Myocyte (in vitro differentiated cells): ENCODE results near the gene RREB1. TPM values are rescaled to one million over a fixed set of nuclear protein-coding genes. Genes with fewer than 3 reads are reported as not detected.

Experiments used
- DNase-seq: peaks from one replicate; pipeline ENCODE4 v3.0.0-alpha.2; 2012; ENCODE audit warnings: low read depth
- total RNA-seq: library from RNA; depleted of rRNA; stranded (reverse); fragments of >200 nt; gene quantifications from 2 replicates; pipeline ENCODE4 v1.2.3, GENCODE V29; 2014

Gene RREB1
- total RNA-seq, 1 donor from 2014 or later, result 19.6 TPM

DNA sequence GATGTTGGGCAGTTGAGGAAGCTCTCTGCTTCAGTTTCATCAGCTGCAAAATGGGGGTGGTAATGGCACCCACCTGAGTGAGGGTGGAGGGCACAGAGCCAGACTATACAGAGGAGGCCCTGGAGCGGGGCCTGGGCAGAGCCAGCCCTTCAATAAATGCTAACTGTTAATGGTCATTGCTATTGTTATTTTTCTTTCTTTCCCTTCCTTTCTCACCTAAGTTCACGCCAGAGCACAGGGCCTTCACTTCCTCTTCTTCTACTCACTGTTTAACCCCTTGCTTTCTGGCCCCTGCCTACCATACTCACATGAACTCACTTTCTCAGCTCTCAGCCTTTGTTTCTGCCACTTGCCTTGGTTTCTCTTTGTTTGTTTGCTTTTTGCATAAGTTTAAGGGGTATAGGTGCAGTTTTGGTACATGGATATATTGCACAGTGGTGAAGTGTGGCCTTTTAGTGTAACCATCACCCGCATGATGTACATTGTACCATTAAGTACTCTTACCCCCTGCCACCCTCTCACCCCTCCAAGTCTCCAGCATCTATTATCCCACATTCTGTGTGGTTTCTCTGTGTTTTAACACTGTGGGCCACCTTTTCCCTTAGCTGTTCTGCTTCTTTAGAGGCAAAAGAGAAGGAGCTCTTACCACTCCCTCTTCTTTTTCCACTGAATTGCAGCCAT, 7.5 kb upstream of the RREB1 start:
- no peak for DNase-seq

DNA sequence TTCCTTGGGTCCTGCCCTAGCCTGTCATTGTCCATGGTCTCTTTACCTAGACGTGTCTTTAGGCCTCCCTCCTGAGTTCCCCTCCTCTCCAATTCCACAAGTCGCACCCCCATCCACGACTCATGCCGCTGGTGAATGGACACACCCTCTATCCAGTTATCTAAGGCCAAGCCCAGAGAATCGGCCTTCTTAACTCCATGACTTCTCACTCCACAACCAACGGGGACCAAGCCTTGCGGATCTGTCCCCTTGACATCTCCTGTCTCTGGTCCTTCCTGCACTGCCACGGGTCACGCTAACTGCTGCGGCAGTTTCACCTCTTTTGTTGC, 7.0 kb upstream of the RREB1 start:
- no peak for DNase-seq

DNA sequence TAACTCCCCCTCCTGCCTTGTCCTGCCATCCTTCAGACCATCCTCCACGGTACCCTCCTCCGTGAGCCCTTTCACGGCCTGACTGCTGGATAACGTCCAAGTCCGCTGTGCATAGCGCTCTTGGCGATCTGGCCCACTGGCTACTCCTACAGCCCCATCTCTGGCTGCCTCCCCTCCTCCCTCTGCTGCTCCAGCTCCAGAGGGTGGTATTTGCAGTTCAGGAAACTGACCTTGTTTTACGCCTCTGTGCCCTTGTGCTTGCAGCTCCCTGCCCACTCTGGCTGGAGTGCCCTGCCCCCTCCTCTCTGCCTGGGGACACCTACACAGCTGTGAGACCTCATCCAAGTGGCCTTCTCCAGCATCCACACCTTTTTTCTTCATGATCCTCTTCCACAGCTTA, 6.5 kb upstream of the RREB1 start:
- DNase-seq, result no peak

DNA sequence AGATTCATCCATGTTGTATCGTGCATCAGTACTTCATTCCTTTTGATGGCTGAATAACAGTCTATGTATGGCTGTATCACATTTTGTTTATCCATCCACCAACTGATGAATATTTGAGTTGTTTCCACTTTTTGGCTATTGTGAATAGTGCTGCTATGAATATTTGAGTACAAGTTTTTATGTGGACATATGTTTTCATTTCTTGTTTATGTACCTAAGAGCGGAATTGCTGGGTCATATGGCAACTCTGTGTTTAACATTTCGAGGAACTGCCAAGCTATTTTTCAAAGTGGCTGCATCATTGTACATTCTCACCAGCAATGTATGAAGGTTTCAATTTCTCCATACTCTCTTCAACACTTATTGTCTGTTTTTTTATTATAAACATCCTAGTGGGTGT, 3.0 kb upstream of the RREB1 start:
- DNase-seq, result no peak

DNA sequence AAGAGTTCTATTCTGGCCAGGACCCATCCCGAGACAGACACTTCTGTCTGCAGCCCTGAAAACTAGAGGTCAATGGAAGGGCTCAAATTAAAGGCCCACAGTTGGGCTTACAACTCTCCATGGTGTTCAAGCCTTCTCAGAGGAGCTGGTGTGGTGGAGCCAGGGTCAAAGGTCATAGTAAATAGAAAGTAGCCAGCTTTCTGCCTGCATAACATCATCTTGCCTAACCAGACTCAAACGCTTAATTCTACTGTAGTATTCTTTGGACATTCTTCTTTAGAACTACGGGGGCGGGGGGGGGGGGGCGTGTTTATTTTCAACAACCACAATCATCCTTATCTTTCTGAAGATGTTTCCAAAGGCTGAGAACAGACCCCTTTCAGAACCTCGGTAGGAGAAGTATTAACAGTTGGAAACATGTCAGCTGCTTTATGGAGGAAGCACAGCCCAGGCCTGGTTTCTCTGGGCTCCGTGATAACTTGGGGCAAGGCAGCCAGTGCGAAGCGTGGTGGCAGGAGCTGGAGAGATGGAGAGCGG, 1.5 kb upstream of the RREB1 start:
- DNase-seq, result no peak

DNA sequence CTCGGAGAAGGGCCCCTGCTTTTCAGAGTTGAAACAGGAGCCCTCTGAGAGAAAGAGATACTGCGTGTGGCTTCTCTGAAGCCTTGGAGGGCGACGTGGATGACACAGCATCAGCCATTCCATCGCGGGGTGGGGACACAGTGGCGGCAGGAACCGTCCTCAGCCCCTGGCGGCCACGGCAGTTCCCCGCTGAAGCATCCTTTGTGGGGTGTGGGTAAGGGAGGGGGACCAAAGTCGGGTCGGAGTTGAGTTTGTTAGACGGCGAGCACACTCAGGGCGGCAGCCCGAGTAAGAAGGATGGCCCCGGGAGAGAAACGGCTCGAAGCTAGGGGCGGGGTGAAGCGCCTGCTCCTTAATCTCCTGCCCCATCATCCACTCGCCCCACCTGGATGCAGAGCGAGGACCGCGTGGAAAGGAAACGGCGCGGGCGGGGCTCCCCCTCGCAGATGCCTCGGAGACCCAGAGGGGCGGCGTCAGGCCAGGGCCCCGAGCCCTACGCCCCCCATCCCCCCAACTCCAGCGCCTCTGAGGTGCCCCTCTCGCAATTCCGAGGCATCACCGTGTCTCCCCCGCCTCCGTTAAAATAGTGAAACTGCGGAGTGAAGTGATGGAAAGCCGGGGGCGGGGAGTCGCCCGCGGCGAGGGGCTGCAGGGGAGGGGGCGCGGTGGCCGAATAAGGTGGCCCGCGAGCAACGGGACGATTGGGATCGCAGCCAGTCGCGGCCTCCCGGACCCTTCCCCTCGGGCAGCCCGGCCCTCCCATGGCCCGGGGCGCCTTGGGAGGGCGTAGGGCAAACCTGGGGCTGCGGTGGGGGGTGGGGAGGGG, 796 bp upstream of the RREB1 start:
- no peak for DNase-seq

DNA sequence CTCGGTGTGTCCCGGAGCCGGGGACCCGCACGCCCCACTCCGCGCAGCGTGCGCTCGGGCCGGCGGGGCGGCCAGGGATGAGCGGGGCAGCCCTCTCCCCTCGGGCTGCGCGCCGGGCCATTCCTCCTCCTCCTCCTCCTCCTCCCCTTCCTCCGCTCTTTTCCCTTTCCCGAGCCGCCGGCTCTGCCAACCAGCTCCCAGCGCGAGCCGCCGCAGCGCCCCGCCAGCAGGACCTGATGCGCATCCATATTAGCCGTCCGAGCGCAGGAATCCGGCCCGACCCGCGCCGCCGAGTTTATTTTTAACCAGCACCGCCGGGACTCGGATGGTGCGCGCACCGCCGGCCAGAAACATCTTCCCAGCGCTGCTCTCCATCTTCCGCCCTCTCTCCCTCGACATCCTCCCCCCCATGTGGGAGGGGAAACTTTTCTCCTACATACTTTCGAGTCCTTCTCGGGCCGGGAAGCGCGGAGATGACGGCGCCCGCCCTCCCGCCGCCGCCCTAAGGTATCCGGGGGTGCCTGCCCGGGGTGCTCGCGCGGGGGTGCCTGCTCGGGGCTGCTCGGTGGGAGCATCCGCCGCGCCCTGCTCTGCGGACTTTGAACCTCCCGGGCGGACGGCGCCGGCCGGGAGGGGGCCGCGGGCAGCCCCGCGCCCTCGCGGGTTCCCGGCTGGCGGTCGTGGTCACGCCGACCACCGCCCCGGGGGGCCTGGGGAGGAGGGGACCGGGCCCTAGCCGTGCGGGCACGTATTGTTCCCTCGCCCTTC, 619 bp downstream of the RREB1 start:
- DNase-seq, result peak; percentile 69

DNA sequence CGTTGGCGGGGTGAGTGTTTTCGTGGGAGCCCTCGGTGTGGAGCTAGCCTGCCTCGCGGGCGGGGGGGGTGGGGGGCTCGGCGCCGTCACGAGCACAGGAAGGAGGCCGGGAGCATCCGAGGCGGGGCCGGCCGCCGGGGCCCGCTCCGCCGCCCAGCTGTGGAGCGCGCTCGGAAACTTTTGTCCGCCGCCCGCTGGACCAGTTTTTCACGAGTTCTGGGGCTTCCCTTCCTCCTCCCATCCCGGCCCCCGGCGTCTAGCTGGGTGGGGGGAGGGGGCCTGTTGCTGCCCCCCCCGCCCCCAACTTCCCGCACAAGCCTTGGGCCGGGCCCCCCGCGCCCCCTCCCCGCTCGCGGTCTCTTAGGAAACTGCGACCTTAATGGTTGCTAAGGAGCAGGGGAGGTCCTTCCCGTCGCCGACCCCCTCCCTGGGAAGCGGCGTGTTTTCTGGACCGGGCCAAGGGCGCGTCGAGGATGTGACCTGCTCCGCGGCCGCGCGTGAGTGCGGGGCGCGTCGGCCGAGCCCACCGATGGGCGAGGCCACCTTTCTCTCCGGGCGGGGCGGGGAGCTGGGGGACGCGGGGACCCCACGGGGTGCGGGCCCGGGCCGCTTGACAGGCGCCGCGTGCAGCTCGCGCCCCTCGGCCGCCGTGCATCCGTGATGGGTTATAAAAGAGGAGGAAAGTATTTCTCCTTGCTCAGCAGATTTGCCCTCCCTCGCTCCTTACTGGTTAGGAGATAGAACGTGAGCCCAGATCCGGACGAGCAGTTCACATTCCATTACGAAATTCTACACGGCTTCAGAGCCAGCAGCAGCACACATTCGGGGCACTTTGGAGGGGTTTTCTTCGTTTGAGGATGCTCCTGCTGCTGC, 1.4 kb downstream of the RREB1 start:
- peak; percentile 66 for DNase-seq

DNA sequence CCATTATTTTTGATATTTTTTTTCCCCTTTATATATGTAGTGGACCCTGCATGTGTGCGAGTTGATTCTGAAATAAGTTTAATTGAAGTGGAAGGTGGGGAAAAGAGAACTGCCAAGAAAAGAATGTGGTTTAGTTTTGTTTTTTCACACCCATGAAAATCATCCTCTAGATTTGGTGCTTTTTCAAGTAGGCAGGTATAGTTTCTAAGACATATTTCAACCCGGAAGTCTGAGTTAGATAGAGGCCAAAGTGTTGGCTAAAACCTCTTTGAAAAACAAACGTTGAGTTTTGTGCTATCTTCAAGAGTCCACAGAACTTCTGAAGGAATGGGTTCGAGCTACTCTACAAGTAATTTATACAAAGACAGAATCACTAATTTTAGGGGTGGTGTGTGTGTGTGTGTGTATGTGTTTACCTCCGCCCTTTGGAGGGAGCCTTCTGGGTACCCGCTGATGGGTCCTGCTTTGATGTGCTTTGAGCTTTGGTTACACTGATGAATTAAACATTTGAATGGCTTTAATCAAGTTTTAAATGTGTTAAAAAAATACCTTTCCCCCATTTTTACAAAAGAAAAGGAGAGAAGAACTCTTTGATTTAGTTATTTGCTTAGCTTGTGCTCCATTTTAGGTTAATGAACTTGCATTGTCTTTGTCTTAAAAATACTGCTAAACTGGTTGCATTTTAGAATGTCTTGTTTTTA, 2.5 kb downstream of the RREB1 start:
- DNase-seq, result no peak

DNA sequence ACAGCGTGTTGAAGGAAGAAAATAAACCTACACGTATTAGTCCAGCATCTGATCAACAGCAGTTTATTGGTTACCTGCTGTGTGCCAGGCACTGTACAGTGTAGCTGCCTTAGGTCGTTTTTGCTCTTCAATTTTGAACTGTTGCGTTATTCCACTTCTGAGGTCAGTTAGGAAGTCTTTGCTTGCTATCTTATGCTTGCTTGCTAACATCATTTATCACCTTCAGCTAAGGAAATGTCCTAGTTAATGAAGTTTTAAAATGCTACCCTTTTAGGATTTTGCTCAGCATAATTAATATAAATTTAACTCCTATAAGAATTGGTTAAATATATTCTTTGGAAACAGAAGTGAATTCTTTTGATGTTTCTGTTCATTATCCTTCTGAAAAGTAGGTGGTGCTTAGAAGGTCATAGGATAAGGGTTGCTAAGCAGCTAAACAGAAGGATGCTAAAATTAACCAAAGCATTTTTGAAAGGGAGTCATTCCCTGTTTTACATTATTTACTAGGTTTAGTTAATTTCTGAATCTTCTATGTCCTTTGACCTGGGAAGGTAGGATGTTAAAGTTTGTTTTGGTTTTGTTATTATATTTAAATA, 3.4 kb downstream of the RREB1 start:
- DNase-seq, result no peak

DNA sequence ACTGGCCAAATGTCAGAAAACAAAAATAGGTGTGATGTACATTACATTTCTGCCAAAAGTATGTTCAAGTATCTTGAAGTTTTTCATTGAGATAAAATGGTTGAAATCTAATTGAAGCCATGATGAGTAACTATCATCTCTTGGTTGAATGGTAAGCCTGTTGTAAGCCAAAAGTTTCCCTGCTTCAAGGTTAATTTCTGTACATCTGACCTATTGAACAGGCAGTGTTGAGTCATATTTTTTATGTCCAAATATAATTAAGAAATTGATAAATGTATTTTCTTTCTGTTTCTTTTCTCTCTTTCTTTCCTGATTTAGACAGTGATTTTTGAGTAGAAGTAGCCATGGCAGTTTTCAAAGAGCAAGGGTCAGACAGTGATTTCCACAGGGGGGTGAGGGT, 4.4 kb downstream of the RREB1 start:
- no peak for DNase-seq

DNA sequence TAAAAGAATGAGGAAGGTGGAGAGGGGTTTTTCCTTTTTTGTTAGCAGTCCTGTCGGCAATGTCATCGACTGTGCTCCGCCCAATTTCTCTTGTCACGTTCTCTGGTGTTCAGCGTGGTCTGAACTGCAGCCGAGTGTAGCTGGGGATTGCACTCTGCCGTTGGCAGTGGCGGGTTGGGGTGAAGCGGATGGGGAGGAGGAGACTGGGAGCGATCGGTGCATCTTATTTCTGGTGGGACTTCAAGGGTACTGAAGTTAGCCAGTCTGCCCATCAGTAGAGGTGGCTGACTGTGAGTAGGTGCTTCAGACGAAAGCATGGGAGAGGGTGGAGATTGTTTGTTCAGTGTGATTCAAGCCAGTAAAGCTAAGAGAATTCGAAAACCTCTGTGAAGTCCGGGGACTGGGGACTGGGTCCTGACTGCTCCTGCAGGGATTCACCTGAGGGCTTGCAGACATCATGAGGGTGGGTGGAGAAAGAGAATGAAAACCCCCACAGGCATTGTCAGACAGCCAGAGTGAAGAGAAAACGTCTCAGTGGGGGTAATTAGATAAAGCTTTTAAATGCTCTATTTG, 5.1 kb downstream of the RREB1 start:
- peak; percentile 26 for DNase-seq

DNA sequence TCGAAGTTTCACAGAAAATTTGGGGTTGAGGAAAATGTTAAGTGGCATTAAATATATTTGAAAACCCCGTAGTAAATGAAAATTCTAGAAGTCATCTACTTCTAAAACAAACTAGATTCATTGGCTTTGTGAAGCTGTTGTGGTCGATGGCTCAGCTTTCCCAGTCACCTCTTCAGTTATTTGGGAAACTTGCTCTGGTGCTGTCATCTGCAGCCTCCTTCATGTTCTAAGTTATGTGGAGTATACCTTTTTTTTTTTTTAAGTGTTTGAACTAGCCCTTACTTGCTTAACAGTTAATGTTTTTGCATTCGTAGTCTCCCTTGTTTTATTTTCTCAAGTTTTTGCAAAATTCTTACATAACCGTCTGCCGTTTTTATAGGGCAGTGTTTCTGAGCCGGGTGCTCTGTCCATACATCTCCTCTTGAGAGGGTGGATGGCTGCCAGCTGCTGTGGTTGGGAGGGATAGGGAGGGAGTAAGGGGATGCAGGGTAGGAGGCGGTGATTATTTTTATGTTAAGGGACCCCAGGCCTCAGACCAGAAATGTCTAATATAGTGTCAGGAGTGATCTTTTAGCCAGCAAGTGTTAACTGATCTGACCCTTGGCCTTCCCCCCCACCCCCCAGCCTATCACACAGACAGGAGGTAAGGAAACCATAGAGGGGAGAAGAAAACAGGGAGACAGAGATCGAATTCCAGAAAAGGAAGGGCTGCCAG, 7.1 kb downstream of the RREB1 start:
- no peak for DNase-seq

DNA sequence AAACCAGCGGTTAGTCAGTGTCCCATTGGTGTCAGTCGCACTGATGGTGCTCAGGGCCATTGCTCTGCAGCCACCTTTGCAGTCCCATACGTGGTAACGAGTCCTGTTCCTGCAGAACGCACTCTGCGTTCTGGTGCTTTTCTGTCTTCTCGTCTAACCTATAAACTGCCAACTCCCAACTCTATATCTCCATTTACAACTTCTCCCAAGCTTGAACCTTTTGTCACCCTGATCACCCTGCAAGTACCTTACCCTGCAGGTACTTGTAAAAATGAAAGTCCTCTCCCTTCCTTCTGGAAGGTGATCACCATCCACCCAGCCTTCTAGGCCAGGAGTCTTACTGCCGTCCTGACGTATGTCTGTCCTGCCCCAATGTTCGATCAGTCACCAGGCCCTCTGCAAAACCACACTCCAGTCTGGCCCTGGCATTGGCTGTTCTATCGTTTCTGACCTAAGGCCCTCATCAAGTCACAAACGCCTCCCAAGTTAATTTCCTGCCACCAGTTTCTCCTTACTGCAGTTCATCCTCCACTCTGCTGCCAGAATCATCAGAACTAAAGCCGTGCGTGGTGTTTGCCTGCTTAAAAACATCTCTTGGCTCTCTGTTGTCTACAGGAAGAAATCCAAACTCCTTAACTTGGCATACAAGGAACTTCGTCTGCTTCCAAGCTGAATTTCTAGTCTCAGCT, 7.9 kb downstream of the RREB1 start:
- no peak for DNase-seq

DNA sequence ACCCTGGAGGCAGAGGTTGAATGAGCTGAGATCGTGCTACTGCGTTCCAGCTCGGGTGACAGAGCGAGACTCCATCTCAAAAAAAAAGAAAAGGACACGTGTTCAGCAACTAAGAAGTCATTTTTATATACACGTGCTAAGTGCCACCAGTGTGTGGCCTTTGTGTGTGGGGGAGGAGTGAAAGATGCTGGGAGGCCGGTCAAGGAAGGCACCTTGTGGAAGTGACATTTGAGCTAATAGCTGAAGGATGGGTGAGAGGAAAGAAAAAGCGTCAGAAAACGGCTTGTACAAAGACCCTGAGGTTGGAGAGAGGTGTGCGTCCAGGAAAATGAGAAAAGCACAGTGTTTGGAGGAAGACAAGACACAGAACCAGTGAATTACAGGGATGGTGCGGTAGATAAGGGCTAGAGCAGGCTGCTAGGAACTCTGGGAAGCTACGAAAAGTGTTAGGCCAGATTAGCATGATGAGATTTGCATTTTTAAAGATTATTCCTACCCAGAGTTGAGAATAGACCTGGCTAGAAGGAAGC, 11.6 kb downstream of the RREB1 start:
- DNase-seq, result no peak

DNA sequence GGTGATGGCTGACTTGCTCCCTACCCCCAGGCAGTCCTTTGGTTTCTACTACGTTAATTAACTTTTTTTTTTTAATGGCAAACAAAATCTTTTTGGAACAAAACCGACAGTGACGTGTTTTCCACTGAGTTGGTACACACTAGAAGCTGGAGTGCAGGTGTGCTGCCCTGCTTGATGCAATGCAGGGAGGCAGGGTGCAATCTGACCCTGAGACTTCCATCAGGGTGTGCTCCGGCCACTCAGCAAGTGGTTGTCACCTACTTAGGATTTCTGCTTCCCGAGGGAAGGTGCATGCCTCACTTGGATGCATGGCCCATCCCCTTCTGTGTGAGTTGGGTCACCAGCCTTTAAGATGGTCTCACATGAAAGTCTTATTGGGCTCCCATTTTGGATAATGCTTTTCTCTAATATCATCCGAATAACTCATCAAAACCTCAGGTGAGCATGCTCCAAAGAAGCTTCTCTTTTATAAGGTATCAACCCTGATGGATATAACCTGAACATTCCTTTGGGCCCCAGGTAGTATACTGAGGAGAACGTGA, 14.0 kb downstream of the RREB1 start:
- DNase-seq, result no peak

DNA sequence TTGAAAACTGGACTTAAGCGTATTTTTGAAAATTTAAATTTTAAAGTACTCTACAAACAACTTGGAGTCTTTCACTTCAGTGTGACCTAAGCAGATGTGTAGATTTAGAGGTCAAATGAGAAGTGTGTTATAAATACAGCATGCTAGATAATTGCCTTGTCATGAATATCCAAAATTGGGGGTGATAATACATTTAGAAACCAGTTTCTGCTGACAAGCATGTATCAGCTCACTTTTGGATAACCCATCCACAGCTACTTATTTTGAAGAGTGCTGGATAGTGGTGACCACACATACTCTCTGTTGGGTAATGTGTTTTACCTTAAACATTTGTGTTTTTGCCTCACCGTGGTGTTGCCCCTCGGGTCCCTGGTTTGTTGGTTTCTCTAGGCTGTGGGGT, 14.9 kb downstream of the RREB1 start:
- no peak for DNase-seq

DNA sequence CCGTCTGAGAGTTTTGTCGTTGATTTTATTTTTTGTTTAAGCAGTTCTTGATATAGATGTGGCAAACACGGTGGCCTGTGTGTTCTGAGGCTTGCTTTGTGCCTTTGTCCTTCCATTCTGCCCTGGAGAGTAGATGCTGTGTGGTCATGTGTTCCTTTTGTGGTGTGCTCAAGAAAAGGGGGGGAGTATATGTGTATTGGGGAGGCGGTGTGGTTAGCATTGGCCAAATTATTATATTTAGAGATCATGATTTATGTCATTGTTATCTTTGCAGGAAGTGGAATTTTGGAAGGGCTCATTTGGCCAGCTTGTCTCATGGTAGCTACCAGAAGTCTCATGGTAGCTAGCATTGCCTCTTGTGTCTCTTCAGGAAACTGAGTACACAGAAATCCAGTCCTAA, 16.4 kb downstream of the RREB1 start:
- DNase-seq, result peak; percentile 64
